ENCODE data around the gene PRIMA1. TPM values are rescaled to one million over a fixed set of nuclear protein-coding genes. Genes with fewer than 3 reads are reported as not detected.

PRIMA1 gene
- total RNA-seq, 1 experiment from 2014 or later, result 0.18 TPM

GRCh38 chr14:93757206-93757605 is 31.1 kb downstream of the PRIMA1 start:
- no peak for DNase-seq (ENCODE audit: low read depth)

GRCh38 chr14:93753647-93754046 is 34.6 kb downstream of the PRIMA1 start:
- DNase-seq (ENCODE audit: low read depth), result no peak

GRCh38 chr14:93752980-93753561 is 35.2 kb downstream of the PRIMA1 start:
- DNase-seq (ENCODE audit: low read depth), result no peak

GRCh38 chr14:93751946-93752655 is 36.2 kb downstream of the PRIMA1 start:
- no peak for DNase-seq (ENCODE audit: low read depth)

- DNase-seq (ENCODE audit: low read depth), result no peak
These were observed 39.2 kb downstream of the PRIMA1 start for GRCh38 chr14:93749076-93749420.

- DNase-seq (ENCODE audit: low read depth), result no peak
These were observed 39.8 kb downstream of the PRIMA1 start for GRCh38 chr14:93748208-93749075.

GRCh38 chr14:93747560-93747959 is 40.7 kb downstream of the PRIMA1 start:
- no peak for DNase-seq (ENCODE audit: low read depth)

- no peak for DNase-seq (ENCODE audit: low read depth)
These were observed 41.2 kb downstream of the PRIMA1 start for GRCh38 chr14:93747102-93747501.

GRCh38 chr14:93745603-93746273 is 42.5 kb downstream of the PRIMA1 start:
- DNase-seq (ENCODE audit: low read depth), result no peak

- DNase-seq (ENCODE audit: low read depth), result no peak
These were observed 43.4 kb downstream of the PRIMA1 start for GRCh38 chr14:93744876-93745275.

- DNase-seq (ENCODE audit: low read depth), result no peak
These were observed 44.1 kb downstream of the PRIMA1 start for GRCh38 chr14:93744176-93744575.

GRCh38 chr14:93743270-93744060 is 44.8 kb downstream of the PRIMA1 start:
- no peak for DNase-seq (ENCODE audit: low read depth)

- DNase-seq (ENCODE audit: low read depth), result no peak
These were observed 45.5 kb downstream of the PRIMA1 start for GRCh38 chr14:93742761-93743160.

GRCh38 chr14:93741556-93742230 is 46.6 kb downstream of the PRIMA1 start:
- no peak for DNase-seq (ENCODE audit: low read depth)

- no peak for DNase-seq (ENCODE audit: low read depth)
These were observed 50.7 kb downstream of the PRIMA1 start for GRCh38 chr14:93737634-93738033.

GRCh38 chr14:93736378-93737014 is 51.8 kb downstream of the PRIMA1 start:
- DNase-seq (ENCODE audit: low read depth), result no peak

- DNase-seq (ENCODE audit: low read depth), result no peak
These were observed 53.1 kb downstream of the PRIMA1 start for GRCh38 chr14:93735206-93735605.

- no peak for DNase-seq (ENCODE audit: low read depth)
These were observed 54.0 kb downstream of the PRIMA1 start for GRCh38 chr14:93734086-93734822.

- no peak for DNase-seq (ENCODE audit: low read depth)
These were observed 54.7 kb downstream of the PRIMA1 start for GRCh38 chr14:93733631-93734030.

All from HT1080 (cell line).